ENCODE data around the gene CCDC149. TPM values are rescaled to one million over a fixed set of nuclear protein-coding genes. Genes with fewer than 3 reads are reported as not detected.

Gene CCDC149
- total and polyA plus RNA-seq, 9 of the 15 experiments (the other 6 are each of a cell fraction or from before 2014, with no cell fraction given), result 0.04 to 0.18 TPM; not detected in 7

GRCh38 chr4:24867766-24868296 lies 45.0 kb downstream of the CCDC149 start:
- 0% methylated on average over 9 of the region's 9 CpGs for WGBS (ENCODE audit: insufficient coverage, low coverage, missing lambda C conversion rate)
- Histone ChIP-seq H3K4me2 (ENCODE audit: insufficient read depth, low read length) (no peak overlapping the region), H3K27ac (ENCODE audit: extremely low read depth, low read depth, low read length) (no peak overlapping the region), H3K36me3 (ENCODE audit: control insufficient read depth, insufficient read depth, low read length) (no peaks in the 10 kb centered on the region), H3K79me2 (ENCODE audit: control insufficient read depth, insufficient read depth, low read length) (no peaks in the 10 kb centered on the region), H4K20me1 (replicated peaks; ENCODE audit: control insufficient read depth, insufficient read depth, low read length) (no peaks in the 10 kb centered on the region), H2AFZ (ENCODE audit: low read depth, low read length) (no peak overlapping the region), H3K9me1 (ENCODE audit: control insufficient read depth, insufficient read depth, low read length) (no peaks in the 10 kb centered on the region), H3K4me3 (no peak overlapping the region), H3K9ac (ENCODE audit: insufficient read depth in 1 of 2, low read depth in 2 of 2, low read length in 2 of 2) (no peak overlapping the region), H3K4me1 (replicated peaks in 1 of 2; ENCODE audit: control insufficient read depth in 2 of 2, insufficient read depth in 2 of 2, low read length in 2 of 2) (no peaks in the 10 kb centered on the region), H3K9me3 (replicated peaks; ENCODE audit: control insufficient read depth, insufficient read depth, low read depth, low read length) (no peaks in the 10 kb centered on the region), H3K27me3 (ENCODE audit: control insufficient read depth in 2 of 2, insufficient read depth in 2 of 2, low read length in 2 of 2) (peaks cover 0 to 13% of the 10 kb centered on the region in 2 experiments; a peak in 4 of 5 replicates)
- no peak for TF ChIP-seq HNRNPUL1 (IDR thresholded peaks at IDR 0.05; ENCODE audit: low read length)
- no peak for TF ChIP-seq SMARCA5 (IDR thresholded peaks at IDR 0.05)
- no peak for TF ChIP-seq ERF (CRISPR knock-in tag; IDR thresholded peaks at IDR 0.05)
- TF ChIP-seq U2AF1 (optimal IDR thresholded peaks at IDR 0.05; ENCODE audit: low read depth, low read length), result no peak
- no peak for TF ChIP-seq THRAP3 (IDR thresholded peaks at IDR 0.05; ENCODE audit: borderline replicate concordance)
- TF ChIP-seq COPS2 (conservative IDR thresholded peaks at IDR 0.05), result no peak
- TF ChIP-seq, protein P1, sequence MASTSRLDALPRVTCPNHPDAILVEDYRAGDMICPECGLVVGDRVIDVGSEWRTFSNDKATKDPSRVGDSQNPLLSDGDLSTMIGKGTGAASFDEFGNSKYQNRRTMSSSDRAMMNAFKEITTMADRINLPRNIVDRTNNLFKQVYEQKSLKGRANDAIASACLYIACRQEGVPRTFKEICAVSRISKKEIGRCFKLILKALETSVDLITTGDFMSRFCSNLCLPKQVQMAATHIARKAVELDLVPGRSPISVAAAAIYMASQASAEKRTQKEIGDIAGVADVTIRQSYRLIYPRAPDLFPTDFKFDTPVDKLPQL (IDR thresholded peaks at IDR 0.05; ENCODE audit: extremely low read depth, insufficient read length), result no peak
- no peak for TF ChIP-seq ZSCAN32 (CRISPR knock-in tag; IDR thresholded peaks at IDR 0.05)
- TF ChIP-seq BHLHE40 (IDR thresholded peaks at IDR 0.05; ENCODE audit: low read length), result no peak
- TF ChIP-seq FOXP1 (CRISPR knock-in tag; IDR thresholded peaks at IDR 0.05), result no peak
- TF ChIP-seq ZNF24 (IDR thresholded peaks at IDR 0.05), result no peak
- no peak for TF ChIP-seq NFATC3 (IDR thresholded peaks at IDR 0.05)
- TF ChIP-seq SMAD2 (IDR thresholded peaks at IDR 0.05; ENCODE audit: low read depth, low read length), result no peak
- POLR2A ChIA-PET, result interaction anchor here (0.6 to 1.1 kb wide), 2 partner anchors 11 to 224 kb away, joined by 4 read pairs; no protein-coding TSS in a partner anchor
- no peak for FAIRE-seq
- no peak for DNase-seq (ENCODE audit: extremely low read depth in 1 of 4, low spot score in 3 of 4)
- ATAC-seq, result no peak
- no TSS peak for BruUV-seq (replicated peaks)
- intact Hi-C loops (cut with micrococcal nuclease) (no loop called here), in situ Hi-C loops (cut with MboI) (no loop called here)
- CTCF ChIA-PET (ENCODE audit: low intra/inter-chr PET ratio), result no interaction called here
